GM12801 (cell line): Measurements from ENCODE around the gene ARAP1.

Experiments
- CTCF ChIP-seq: IDR thresholded peaks from one replicate; pipeline ENCODE4 v1.5.1; 2011; ENCODE audit warnings: control low read depth; ENCODE audit not compliant: insufficient read length; ENCODE audit errors: extremely low read depth

Gene ARAP1

GRCh38 chr11:72702577-72703241 lies 49.5 kb downstream of the ARAP1 start:
- TF ChIP-seq CTCF: no peak

- TF ChIP-seq CTCF: no peak
These were observed 50.1 kb downstream of the ARAP1 start for GRCh38 chr11:72702096-72702495.

GRCh38 chr11:72701466-72701865 lies 50.7 kb downstream of the ARAP1 start:
- TF ChIP-seq CTCF: no peak

GRCh38 chr11:72700146-72700545 lies 52.1 kb downstream of the ARAP1 start:
- TF ChIP-seq CTCF: no peak

GRCh38 chr11:72697814-72698213 lies 54.4 kb downstream of the ARAP1 start:
- no peak for TF ChIP-seq CTCF

- TF ChIP-seq CTCF: no peak
These were observed 55.1 kb downstream of the ARAP1 start for GRCh38 chr11:72696866-72697700.

- TF ChIP-seq CTCF: no peak
These were observed 56.9 kb downstream of the ARAP1 start for GRCh38 chr11:72695354-72695753.
